ENCODE results near the gene ZNF296.
A peak's percentile ranks its signal among the peaks of the same experiment; 100 is the strongest.
"Not testable (repeated sequence)": the region's sequence is repeated elsewhere in the genome, so short reads cannot be mapped to it uniquely, and the experiment has no call there.

ZNF296 gene

GRCh38 chr19:45115809-45116615, 39.7 kb upstream of the ZNF296 start:
- Histone ChIP-seq H3K9ac (ENCODE audit: low read depth, low read length) (no peak overlapping the region), H3K4me1 (ENCODE audit: control insufficient read depth, insufficient read depth, low read length) (no peaks in the 10 kb centered on the region), H3K27ac (ENCODE audit: low read depth, low read length) (no peak overlapping the region)

GRCh38 chr19:45114116-45114515, 37.8 kb upstream of the ZNF296 start:
- no peak overlapping the region for H3K9ac ChIP-seq (ENCODE audit: low read depth, low read length)
- H3K27ac ChIP-seq (ENCODE audit: low read depth, low read length), result no peak overlapping the region
- no peaks in the 10 kb centered on the region for H3K36me3 ChIP-seq (ENCODE audit: control insufficient read depth, insufficient read depth, low read length)
- no peaks in the 10 kb centered on the region for H3K4me1 ChIP-seq (ENCODE audit: control insufficient read depth, insufficient read depth, low read length)
- H3K27me3 ChIP-seq (ENCODE audit: control insufficient read depth, insufficient read depth, low read length), result no peaks in the 10 kb centered on the region
- no peak overlapping the region for H3K4me3 ChIP-seq (ENCODE audit: low read depth, low read length)
- H3K9me3 ChIP-seq (ENCODE audit: control insufficient read depth, insufficient read depth, low read length), result no peaks in the 10 kb centered on the region

More at GRCh38 chr19:45115809-45116615, 39.7 kb upstream of the ZNF296 start:
- no peaks in the 10 kb centered on the region for H3K36me3 ChIP-seq (ENCODE audit: control insufficient read depth, insufficient read depth, low read length)
- no peaks in the 10 kb centered on the region for H3K27me3 ChIP-seq (ENCODE audit: control insufficient read depth, insufficient read depth, low read length)
- no peaks in the 10 kb centered on the region for H3K9me3 ChIP-seq (ENCODE audit: control insufficient read depth, insufficient read depth, low read length)
- H3K4me3 ChIP-seq (ENCODE audit: low read depth, low read length), result no peak overlapping the region

- H3K36me3 ChIP-seq (ENCODE audit: control insufficient read depth, insufficient read depth, low read length), result no peaks in the 10 kb centered on the region
- no peak overlapping the region for H3K4me3 ChIP-seq (ENCODE audit: low read depth, low read length)
- no peaks in the 10 kb centered on the region for H3K4me1 ChIP-seq (ENCODE audit: control insufficient read depth, insufficient read depth, low read length)
- no peak overlapping the region for H3K9ac ChIP-seq (ENCODE audit: low read depth, low read length)
- no peak overlapping the region for H3K27ac ChIP-seq (ENCODE audit: low read depth, low read length)
- H3K9me3 ChIP-seq (ENCODE audit: control insufficient read depth, insufficient read depth, low read length), result no peaks in the 10 kb centered on the region
- H3K27me3 ChIP-seq (ENCODE audit: control insufficient read depth, insufficient read depth, low read length), result no peaks in the 10 kb centered on the region
Observed at GRCh38 chr19:45113628-45114027, 37.4 kb upstream of the ZNF296 start.

- H3K9ac ChIP-seq (ENCODE audit: low read depth, low read length), result no peak overlapping the region
- H3K4me3 ChIP-seq (ENCODE audit: low read depth, low read length), result no peak overlapping the region
- H3K27ac ChIP-seq (ENCODE audit: low read depth, low read length), result no peak overlapping the region
- no peaks in the 10 kb centered on the region for H3K27me3 ChIP-seq (ENCODE audit: control insufficient read depth, insufficient read depth, low read length)
- no peaks in the 10 kb centered on the region for H3K9me3 ChIP-seq (ENCODE audit: control insufficient read depth, insufficient read depth, low read length)
- no peaks in the 10 kb centered on the region for H3K36me3 ChIP-seq (ENCODE audit: control insufficient read depth, insufficient read depth, low read length)
- no peaks in the 10 kb centered on the region for H3K4me1 ChIP-seq (ENCODE audit: control insufficient read depth, insufficient read depth, low read length)
Observed at GRCh38 chr19:45112111-45112827, 36.0 kb upstream of the ZNF296 start.

- Histone ChIP-seq H3K27ac (ENCODE audit: low read depth, low read length) (no peak overlapping the region), H3K4me3 (ENCODE audit: low read depth, low read length) (no peak overlapping the region), H3K9ac (ENCODE audit: low read depth, low read length) (no peak overlapping the region), H3K27me3 (ENCODE audit: control insufficient read depth, insufficient read depth, low read length) (no peaks in the 10 kb centered on the region), H3K9me3 (ENCODE audit: control insufficient read depth, insufficient read depth, low read length) (no peaks in the 10 kb centered on the region), H3K4me1 (ENCODE audit: control insufficient read depth, insufficient read depth, low read length) (no peaks in the 10 kb centered on the region), H3K36me3 (ENCODE audit: control insufficient read depth, insufficient read depth, low read length) (no peaks in the 10 kb centered on the region)
Observed at GRCh38 chr19:45110851-45111266, 34.6 kb upstream of the ZNF296 start.

GRCh38 chr19:45107621-45108150, 31.4 kb upstream of the ZNF296 start:
- H3K27ac ChIP-seq (ENCODE audit: low read depth, low read length), result no peak overlapping the region
- H3K36me3 ChIP-seq (ENCODE audit: control insufficient read depth, insufficient read depth, low read length), result no peaks in the 10 kb centered on the region
- H3K4me1 ChIP-seq (ENCODE audit: control insufficient read depth, insufficient read depth, low read length), result peaks cover 21% of the 10 kb centered on the region
- no peaks in the 10 kb centered on the region for H3K27me3 ChIP-seq (ENCODE audit: control insufficient read depth, insufficient read depth, low read length)
- no peak overlapping the region for H3K9ac ChIP-seq (ENCODE audit: low read depth, low read length)
- H3K9me3 ChIP-seq (ENCODE audit: control insufficient read depth, insufficient read depth, low read length), result no peaks in the 10 kb centered on the region
- H3K4me3 ChIP-seq (ENCODE audit: low read depth, low read length), result no peak overlapping the region

- not testable (repeated sequence) for H3K4me3 ChIP-seq (ENCODE audit: low read depth, low read length); H3K36me3 ChIP-seq (ENCODE audit: control insufficient read depth, insufficient read depth, low read length); H3K27me3 ChIP-seq (ENCODE audit: control insufficient read depth, insufficient read depth, low read length); H3K9me3 ChIP-seq (ENCODE audit: control insufficient read depth, insufficient read depth, low read length); H3K9ac ChIP-seq (ENCODE audit: low read depth, low read length); H3K27ac ChIP-seq (ENCODE audit: low read depth, low read length)
- H3K4me1 ChIP-seq (ENCODE audit: control insufficient read depth, insufficient read depth, low read length), result peaks cover 24% of the 10 kb centered on the region
Observed at GRCh38 chr19:45106363-45106762, 30.1 kb upstream of the ZNF296 start.

- no peak overlapping the region for H3K27ac ChIP-seq (ENCODE audit: low read depth, low read length)
Observed at GRCh38 chr19:45104658-45105349, 28.5 kb upstream of the ZNF296 start.

GRCh38 chr19:45103508-45104319, 27.4 kb upstream of the ZNF296 start:
- Histone ChIP-seq H3K4me3 (ENCODE audit: low read depth, low read length) (no peak overlapping the region), H3K9ac (ENCODE audit: low read depth, low read length) (no peak overlapping the region)

More at GRCh38 chr19:45104658-45105349, 28.5 kb upstream of the ZNF296 start:
- Histone ChIP-seq H3K9me3 (ENCODE audit: control insufficient read depth, insufficient read depth, low read length) (no peaks in the 10 kb centered on the region), H3K4me1 (ENCODE audit: control insufficient read depth, insufficient read depth, low read length) (peaks cover 30% of the 10 kb centered on the region), H3K4me3 (ENCODE audit: low read depth, low read length) (no peak overlapping the region), H3K27me3 (ENCODE audit: control insufficient read depth, insufficient read depth, low read length) (no peaks in the 10 kb centered on the region), H3K36me3 (ENCODE audit: control insufficient read depth, insufficient read depth, low read length) (no peaks in the 10 kb centered on the region), H3K9ac (ENCODE audit: low read depth, low read length) (no peak overlapping the region)

GRCh38 chr19:45103156-45103507, 26.9 kb upstream of the ZNF296 start:
- H3K27me3 ChIP-seq (ENCODE audit: control insufficient read depth, insufficient read depth, low read length), result no peaks in the 10 kb centered on the region
- peak overlapping the region; percentile 5 for H3K27ac ChIP-seq (ENCODE audit: low read depth, low read length)
- no peak overlapping the region for H3K9ac ChIP-seq (ENCODE audit: low read depth, low read length)
- no peaks in the 10 kb centered on the region for H3K9me3 ChIP-seq (ENCODE audit: control insufficient read depth, insufficient read depth, low read length)
- peaks cover 44% of the 10 kb centered on the region for H3K4me1 ChIP-seq (ENCODE audit: control insufficient read depth, insufficient read depth, low read length)
- no peak overlapping the region for H3K4me3 ChIP-seq (ENCODE audit: low read depth, low read length)
- H3K36me3 ChIP-seq (ENCODE audit: control insufficient read depth, insufficient read depth, low read length), result no peaks in the 10 kb centered on the region

More at GRCh38 chr19:45103508-45104319, 27.4 kb upstream of the ZNF296 start:
- Histone ChIP-seq H3K27ac (ENCODE audit: low read depth, low read length) (peak overlapping the region; percentile 52), H3K27me3 (ENCODE audit: control insufficient read depth, insufficient read depth, low read length) (no peaks in the 10 kb centered on the region), H3K9me3 (ENCODE audit: control insufficient read depth, insufficient read depth, low read length) (no peaks in the 10 kb centered on the region), H3K4me1 (ENCODE audit: control insufficient read depth, insufficient read depth, low read length) (peaks cover 39% of the 10 kb centered on the region), H3K36me3 (ENCODE audit: control insufficient read depth, insufficient read depth, low read length) (no peaks in the 10 kb centered on the region)
